SK-MEL-5 (cell line): ENCODE data around the gene RNASE8. TPM values are rescaled to one million over a fixed set of nuclear protein-coding genes. Genes with fewer than 3 reads are reported as not detected.

Experiments
- DNase-seq: peaks from one replicate; pipeline ENCODE4 v3.0.0-alpha.2; 2016; ENCODE audit warnings: low read depth, low spot score
- in situ Hi-C: cut with HindIII; loops from 2 replicates; pipeline ENCODE4 v1.10.0; 2016; ENCODE audit warnings: low sequenced_read_pairs, high pct_unique_total_duplicates, low pct_unique_long_range_greater_than_20kb
- total RNA-seq: library from RNA; depleted of rRNA; stranded (reverse); fragments of >200 nt; shearing (Covaris generic); gene quantifications from 2 replicates; pipeline ENCODE4 v1.2.3, GENCODE V29; 2014

Gene RNASE8
- total RNA-seq, 1 experiment from 2014 or later = not detected

- in situ Hi-C loops = no loop called here
- no peak for DNase-seq
Measured at GRCh38 chr14:21081521-21082142, 24.0 kb downstream of the RNASE8 start.

- no peak for DNase-seq
- in situ Hi-C loops = no loop called here
Measured at GRCh38 chr14:21083565-21084325, 26.1 kb downstream of the RNASE8 start.

- no peak for DNase-seq
- in situ Hi-C loops = no loop called here
Measured at GRCh38 chr14:21084396-21084795, 26.8 kb downstream of the RNASE8 start.

GRCh38 chr14:21084998-21085853, 27.6 kb downstream of the RNASE8 start:
- in situ Hi-C loops = no loop called here
- no peak for DNase-seq

- in situ Hi-C loops = no loop called here
- no peak for DNase-seq
Measured at GRCh38 chr14:21086908-21087293, 29.3 kb downstream of the RNASE8 start.

GRCh38 chr14:21087294-21088091, 29.9 kb downstream of the RNASE8 start:
- in situ Hi-C loops = no loop called here
- DNase-seq = no peak

- in situ Hi-C loops = no loop called here
- DNase-seq = no peak
Measured at GRCh38 chr14:21088687-21089086, 31.1 kb downstream of the RNASE8 start.

GRCh38 chr14:21089271-21089670, 31.6 kb downstream of the RNASE8 start:
- in situ Hi-C loops = no loop called here
- no peak for DNase-seq

- in situ Hi-C loops = no loop called here
- no peak for DNase-seq
Measured at GRCh38 chr14:21089877-21090193, 32.2 kb downstream of the RNASE8 start.

GRCh38 chr14:21090194-21090939, 32.7 kb downstream of the RNASE8 start:
- in situ Hi-C loops = no loop called here

GRCh38 chr14:21090940-21091663, 33.5 kb downstream of the RNASE8 start:
- in situ Hi-C loops = no loop called here

More at GRCh38 chr14:21090194-21090939, 32.7 kb downstream of the RNASE8 start:
- peak; percentile 57 for DNase-seq

GRCh38 chr14:21091821-21092272, 34.2 kb downstream of the RNASE8 start:
- no peak for DNase-seq
- in situ Hi-C loops = no loop called here

More at GRCh38 chr14:21090940-21091663, 33.5 kb downstream of the RNASE8 start:
- no peak for DNase-seq

GRCh38 chr14:21092273-21093011, 34.8 kb downstream of the RNASE8 start:
- in situ Hi-C loops = no loop called here
- peak; percentile 71 for DNase-seq

- in situ Hi-C loops = no loop called here
- DNase-seq = no peak
Measured at GRCh38 chr14:21093018-21093417, 35.4 kb downstream of the RNASE8 start.

GRCh38 chr14:21093769-21094681, 36.4 kb downstream of the RNASE8 start:
- in situ Hi-C loops = no loop called here
- DNase-seq = peak; percentile 57
